ENCODE results near the gene EIF1AX.

DNA sequence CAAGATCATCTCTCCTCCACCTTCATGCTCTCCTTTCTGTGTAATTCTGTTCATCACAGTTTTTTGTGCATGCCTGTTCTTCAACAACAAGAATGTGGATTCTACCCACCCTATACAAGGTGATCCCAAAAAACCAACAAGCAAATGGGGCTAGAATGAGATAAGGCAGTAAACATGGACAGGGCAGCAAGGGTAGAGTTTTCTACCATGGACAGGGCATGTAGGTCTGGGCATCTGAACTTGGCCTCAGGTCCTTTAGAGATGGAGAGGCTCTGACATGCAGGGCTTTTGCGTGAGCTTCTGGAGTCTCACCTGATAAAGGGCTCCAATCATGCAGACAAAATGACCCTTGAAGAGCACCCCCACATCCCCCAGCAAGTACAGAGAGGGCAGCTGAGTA, 61.4 kb downstream of the EIF1AX start:
- TF ChIP-seq, protein P1, sequence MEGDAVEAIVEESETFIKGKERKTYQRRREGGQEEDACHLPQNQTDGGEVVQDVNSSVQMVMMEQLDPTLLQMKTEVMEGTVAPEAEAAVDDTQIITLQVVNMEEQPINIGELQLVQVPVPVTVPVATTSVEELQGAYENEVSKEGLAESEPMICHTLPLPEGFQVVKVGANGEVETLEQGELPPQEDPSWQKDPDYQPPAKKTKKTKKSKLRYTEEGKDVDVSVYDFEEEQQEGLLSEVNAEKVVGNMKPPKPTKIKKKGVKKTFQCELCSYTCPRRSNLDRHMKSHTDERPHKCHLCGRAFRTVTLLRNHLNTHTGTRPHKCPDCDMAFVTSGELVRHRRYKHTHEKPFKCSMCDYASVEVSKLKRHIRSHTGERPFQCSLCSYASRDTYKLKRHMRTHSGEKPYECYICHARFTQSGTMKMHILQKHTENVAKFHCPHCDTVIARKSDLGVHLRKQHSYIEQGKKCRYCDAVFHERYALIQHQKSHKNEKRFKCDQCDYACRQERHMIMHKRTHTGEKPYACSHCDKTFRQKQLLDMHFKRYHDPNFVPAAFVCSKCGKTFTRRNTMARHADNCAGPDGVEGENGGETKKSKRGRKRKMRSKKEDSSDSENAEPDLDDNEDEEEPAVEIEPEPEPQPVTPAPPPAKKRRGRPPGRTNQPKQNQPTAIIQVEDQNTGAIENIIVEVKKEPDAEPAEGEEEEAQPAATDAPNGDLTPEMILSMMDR (IDR thresholded peaks at IDR 0.05; ENCODE audit: low read depth, low read length, missing input control), result no peak
- TF ChIP-seq NR2F2 (IDR thresholded peaks at IDR 0.05), result no peak
- no peak for TF ChIP-seq HNF4G (IDR thresholded peaks at IDR 0.05)
- TF ChIP-seq SP1 (IDR thresholded peaks at IDR 0.05), result no peak

Measured in liver (tissue), 3 donors.